RWPE1 (cell line): Measurements from ENCODE around the gene FAM217A.
"Not testable (repeated sequence)": the region's sequence is repeated elsewhere in the genome, so short reads cannot be mapped to it uniquely, and the experiment has no call there.

ENCODE experiments used
- CTCF ChIA-PET: fragments of 350-600 bp; sonication (Branson Sonifier 250); formaldehyde crosslinking; extraction: SDS; loops from one replicate; lab custom pipeline; 2021; lab: Yijun Ruan, JAX
- POLR2A ChIA-PET: fragments of 400-600 bp; formaldehyde crosslinking; extraction: SDS; loops from one replicate; lab custom pipeline; 2020; ENCODE audit warnings: antibody characterized with exemption; ENCODE audit not compliant: low non-redundant PET; lab: Yijun Ruan, JAX
- DNase-seq: peaks from one replicate; pipeline ENCODE4 v3.0.0; 2012; ENCODE audit warnings: low spot score
- H3K27ac ChIP-seq: fragments of 450-650 bp; 2 replicates; pipeline ENCODE4 v1.5.1; 2017
- CTCF ChIP-seq: fragments of 450-650 bp; conservative IDR thresholded peaks from 2 replicates; pipeline ENCODE4 v1.5.1; 2017; ENCODE audit warnings: low read depth, mild to moderate bottlenecking

The FAM217A gene

GRCh38 chr6:4115741-4116140, 36.8 kb upstream of the FAM217A start:
- TF ChIP-seq CTCF, result no peak
- no peak for DNase-seq
- H3K27ac ChIP-seq, result no peak overlapping the region
- CTCF ChIA-PET, result interaction anchor here (0.8 kb wide), 1 partner anchor 9 kb away, joined by 3 read pairs; no protein-coding TSS in a partner anchor
- POLR2A ChIA-PET, result no interaction called here

GRCh38 chr6:4114123-4114522, 35.2 kb upstream of the FAM217A start:
- POLR2A ChIA-PET, result no interaction called here
- no peak for TF ChIP-seq CTCF
- CTCF ChIA-PET, result no interaction called here
- no peak for DNase-seq
- H3K27ac ChIP-seq, result no peak overlapping the region

- ChIA-PET POLR2A (no interaction called here), CTCF (no interaction called here)
- no peak for TF ChIP-seq CTCF
- DNase-seq, result no peak
- H3K27ac ChIP-seq, result no peak overlapping the region
These were observed 34.7 kb upstream of the FAM217A start for GRCh38 chr6:4113649-4114048.

GRCh38 chr6:4112366-4112765, 33.4 kb upstream of the FAM217A start:
- TF ChIP-seq CTCF, result no peak
- no peak for DNase-seq
- ChIA-PET CTCF (no interaction called here), POLR2A (no interaction called here)
- no peak overlapping the region for H3K27ac ChIP-seq

- POLR2A ChIA-PET, H3K27ac ChIP-seq, CTCF ChIA-PET, DNase-seq: not testable (repeated sequence)
These were observed 30.5 kb upstream of the FAM217A start for GRCh38 chr6:4109363-4109815.

GRCh38 chr6:4108561-4109093, 29.7 kb upstream of the FAM217A start:
- ChIA-PET POLR2A (no interaction called here), CTCF (no interaction called here)
- H3K27ac ChIP-seq, result no peak overlapping the region

More at GRCh38 chr6:4108561-4109093, 29.7 kb upstream of the FAM217A start:
- no peak for DNase-seq
- no peak for TF ChIP-seq CTCF
